Esophagus muscularis mucosa (tissue), 3 donors: Measurements from ENCODE around the gene MEGF8.

ENCODE experiments used
- CTCF ChIP-seq, 3 experiments: fragments of 200-600 bp in 2 of 3; fragments of 450-650 bp in 1 of 3; sonication (generic) in 2 of 3; IDR thresholded peaks; one replicate each; pipeline ENCODE4 v1.5.1; 2017 to 2019; ENCODE audit warnings: antibody characterized with exemption in 3 of 3, mild to moderate bottlenecking in 2 of 3, moderate library complexity in 1 of 3
- POLR2A ChIP-seq: fragments of 450-650 bp; IDR thresholded peaks from one replicate; pipeline ENCODE4 v1.6.1; 2017; ENCODE audit warnings: antibody characterized with exemption, moderate library complexity, mild to moderate bottlenecking, low read depth

GRCh38 chr19:42397263-42398166, 72.1 kb downstream of the MEGF8 start:
- no peak for TF ChIP-seq CTCF (IDR thresholded peaks at IDR 0.05)
- TF ChIP-seq POLR2A: no peak
